Transverse colon (tissue), 4 donors: ENCODE measurements around the gene ARL6IP5.

Experiments used
- CTCF ChIP-seq, 5 experiments: fragments of 200-600 bp in 3 of 5; fragments of 450-650 bp in 2 of 5; sonication (generic) in 3 of 5; IDR thresholded peaks; 1 replicate in 2 of 5; 2 replicates in 3 of 5; pipeline ENCODE4 v1.5.1; 2016 to 2017; ENCODE audit warnings: antibody characterized with exemption in 5 of 5, inconsistent platforms in 3 of 5, mild to moderate bottlenecking in 2 of 5, moderate library complexity in 1 of 5
- EP300 ChIP-seq: sonication (generic); formaldehyde crosslinking; IDR thresholded peaks from one replicate; pipeline ENCODE4 v1.6.1; 2017; ENCODE audit warnings: antibody characterized with exemption, low read depth
- POLR2A ChIP-seq: fragments of 450-650 bp; IDR thresholded peaks from one replicate; pipeline ENCODE4 v1.6.1; 2016; ENCODE audit warnings: antibody characterized with exemption, mild to moderate bottlenecking, moderate library complexity
- POLR2AphosphoS5 ChIP-seq, 3 donors: sonication (generic); formaldehyde crosslinking; IDR thresholded peaks; one replicate each; pipeline ENCODE4 v1.6.1; 2016; ENCODE audit warnings: antibody characterized with exemption in 3 of 3

DNA sequence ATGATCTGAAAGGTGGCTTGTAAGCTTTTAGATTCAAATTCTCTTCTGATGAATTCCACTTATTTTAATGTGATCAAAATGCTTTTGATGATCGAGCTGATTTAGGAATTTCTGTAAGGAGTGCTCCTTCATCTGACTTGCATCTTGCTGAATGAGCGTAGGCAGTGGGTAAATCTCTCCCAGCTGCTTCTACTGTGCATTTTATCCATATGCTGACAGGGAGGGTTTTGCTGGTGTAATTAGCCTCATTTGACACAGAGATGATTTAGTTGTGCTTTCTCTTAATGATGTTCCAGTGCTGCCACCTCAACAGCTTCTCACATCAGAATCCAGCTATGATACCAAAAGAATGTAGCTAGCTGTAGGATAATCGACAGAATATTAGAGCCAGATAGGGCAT lies 41.5 kb downstream of the ARL6IP5 start:
- TF ChIP-seq CTCF (IDR thresholded peaks at IDR 0.05) (no peak), POLR2AphosphoS5 (IDR thresholded peaks at IDR 0.05) (no peak), POLR2A (no peak), EP300 (no peak)
